ENCODE measurements around the gene ASB3.

- TF ChIP-seq CTCF (conservative IDR thresholded peaks at IDR 0.05; ENCODE audit: low read length): no peak
- TF ChIP-seq EZH2phosphoT487 (IDR thresholded peaks at IDR 0.05; ENCODE audit: borderline replicate concordance): no peak
Measured at GRCh38 chr2:53787614-53788289, 999 bp upstream of the ASB3 start.
